HepG2 (cell line): ENCODE data around the gene SMIM13. TPM values are rescaled to one million over a fixed set of nuclear protein-coding genes. Genes with fewer than 3 reads are reported as not detected.

ENCODE experiments used
- ATAC-seq: fragments of 200-7000 bp; cut with Tn5 transposase; 3 replicates; pipeline ENCODE4 v1.9.1; 2020; ENCODE audit warnings: mild to moderate bottlenecking, moderate library complexity
- Bru-seq: library from RNA; stranded (reverse); fragments of 400-500 nt; gene quantifications from one replicate; lab custom pipeline; 2021; lab: Mats Ljungman, UMichigan
- BruChase-seq, 2 experiments: library from RNA; stranded (reverse); fragments of 400-500 nt; gene quantifications; one replicate each; lab custom pipeline; 2021; lab: Mats Ljungman, UMichigan
- BruUV-seq: library from RNA; stranded (reverse); fragments of 400-500 nt; replicated peaks from 2 replicates; lab custom pipeline; 2021; lab: Mats Ljungman, UMichigan
- CTCF ChIA-PET: fragments of 300-600 bp; formaldehyde crosslinking; extraction: SDS; loops from one replicate; lab custom pipeline; 2021; ENCODE audit warnings: low total read pairs, inconsistent platforms, low intra/inter-chr PET ratio; lab: Yijun Ruan, JAX
- POLR2A ChIA-PET: fragments of 350-600 bp; sonication (Branson Sonifier 250); formaldehyde crosslinking; loops from one replicate; lab custom pipeline; 2020; ENCODE audit warnings: antibody characterized with exemption, inconsistent platforms; lab: Yijun Ruan, JAX
- DNase-seq: peaks from one replicate; pipeline ENCODE4 v3.0.0-alpha.2; 2015; ENCODE audit warnings: low spot score
- FAIRE-seq: peaks from 3 replicates; lab custom pipeline; 2011; peaks lifted over from hg19 to GRCh38; lab: Jason Lieb, UNC
- H2AFZ ChIP-seq: one replicate; pipeline ENCODE4 v1.6.1; 2011; ENCODE audit warnings: low read length, inconsistent platforms
- H3K27ac ChIP-seq: fragments of 300-600 bp; 3 replicates; pipeline ENCODE4 v1.8.0; 2011; ENCODE audit warnings: mixed run types, mild to moderate bottlenecking, mixed read lengths, low read length, inconsistent platforms; ENCODE audit not compliant: insufficient read depth; ENCODE audit errors: extremely low read length
- H3K27me3 ChIP-seq, 2 experiments: fragments of 200-600 bp in 1 of 2; 2 replicates in 1 of 2; 3 replicates in 1 of 2; pipeline versions ENCODE4 v1.6.0 to v1.8.0; 2011; ENCODE audit warnings: low read length in 2 of 2, mild to moderate bottlenecking in 2 of 2, moderate library complexity in 2 of 2, inconsistent platforms in 1 of 2; ENCODE audit not compliant: insufficient read depth in 2 of 2, control insufficient read depth in 1 of 2
- H3K36me3 ChIP-seq, 2 experiments: fragments of 200-600 bp in 1 of 2; replicated peaks in 1 of 2; 2 replicates in 1 of 2; 3 replicates in 1 of 2; pipeline versions ENCODE4 v1.5.1 to v1.8.0; 2011; ENCODE audit warnings: low read length in 2 of 2, inconsistent platforms in 1 of 2; ENCODE audit not compliant: insufficient read depth in 2 of 2, control insufficient read depth in 1 of 2
- H3K4me1 ChIP-seq: 2 replicates; pipeline ENCODE4 v1.5.1; 2012; ENCODE audit warnings: low read length, inconsistent platforms; ENCODE audit not compliant: insufficient read depth
- H3K4me2 ChIP-seq: 2 replicates; pipeline ENCODE4 v1.6.0; 2011; ENCODE audit warnings: low read depth, low read length, inconsistent platforms
- H3K4me3 ChIP-seq, 3 experiments: fragments of 200-600 bp in 1 of 3; sonication (generic), shearing (Covaris generic) in 1 of 3; replicated peaks in 1 of 3; 2 replicates each; pipeline ENCODE4 v1.5.1; 2011 to 2016; ENCODE audit warnings: low read length in 3 of 3, inconsistent platforms in 2 of 3, low read depth in 2 of 3, mild to moderate bottlenecking in 2 of 3, control low read depth in 1 of 3, mixed read lengths in 1 of 3; ENCODE audit not compliant: insufficient read depth in 1 of 3
- H3K79me2 ChIP-seq: one replicate; pipeline ENCODE4 v1.6.1; 2011; ENCODE audit warnings: low read length, inconsistent platforms; ENCODE audit not compliant: insufficient read depth
- H3K9ac ChIP-seq: 2 replicates; pipeline ENCODE4 v1.6.0; 2011; ENCODE audit warnings: mild to moderate bottlenecking, low read depth, low read length, inconsistent platforms; ENCODE audit not compliant: insufficient read depth
- H3K9me3 ChIP-seq: 2 replicates; pipeline ENCODE4 v1.5.1; 2012; ENCODE audit warnings: mild to moderate bottlenecking, low read length
- H4K20me1 ChIP-seq: 2 replicates; pipeline ENCODE4 v1.6.0; 2011; ENCODE audit warnings: inconsistent platforms, mild to moderate bottlenecking, low read length, moderate library complexity; ENCODE audit not compliant: insufficient read depth
- DZIP1 ChIP-seq: sonication (generic); formaldehyde crosslinking; IDR thresholded peaks from 2 replicates; pipeline ENCODE4 v1.5.0; 2020; ENCODE audit warnings: mild to moderate bottlenecking, missing genetic modification reagents
- SOX6 ChIP-seq, 2 experiments: fragments of 450-650 bp in 1 of 2; sonication (generic) in 1 of 2; formaldehyde crosslinking in 1 of 2; IDR thresholded peaks; 2 replicates each; pipeline versions ENCODE4 v1.4.0 to v1.6.1; 2017 to 2020; ENCODE audit warnings: antibody characterized with exemption in 1 of 2, mild to moderate bottlenecking in 1 of 2, missing genetic modification reagents in 1 of 2
- THRA ChIP-seq: sonication (generic); formaldehyde crosslinking; IDR thresholded peaks from 2 replicates; pipeline ENCODE4 v1.4.0; 2020; ENCODE audit warnings: missing genetic modification reagents, borderline replicate concordance
- ZNF747 ChIP-seq: sonication (generic); formaldehyde crosslinking; IDR thresholded peaks from 2 replicates; pipeline ENCODE4 v1.8.1; 2023; ENCODE audit warnings: missing genetic modification reagents, mild to moderate bottlenecking, borderline replicate concordance
- ZNF761 ChIP-seq: sonication (generic); formaldehyde crosslinking; conservative IDR thresholded peaks from 2 replicates; pipeline ENCODE4 v1.4.0; 2020; ENCODE audit warnings: mild to moderate bottlenecking, missing genetic modification reagents
- WGBS: methylation state at CpG from one replicate; pipeline ENCODE4 v1.1.6; 2017; ENCODE audit warnings: low lambda C conversion rate; 5-methylcytosine and 5-hydroxymethylcytosine counted together
- in situ Hi-C: cut with HindIII; loops from 2 replicates; pipeline ENCODE4 v1.10.0; 2017; ENCODE audit warnings: low pct_unique_long_range_greater_than_20kb; ENCODE audit not compliant: extremely low pct_ligation_motif_present
- intact Hi-C: fragments of 100-400 bp; cut with micrococcal nuclease; formaldehyde crosslinking; loops from one replicate; pipeline ENCODE4 v1.10.0; 2022; ENCODE audit not compliant: unreplicated experiment
- long read RNA-seq, 2 experiments: library from RNA in 1 of 2; library from polyadenylated mRNA in 1 of 2; stranded (forward) in 1 of 2; unstranded in 1 of 2; transcript quantifications; one replicate each; pipeline ENCODE4 v2.0.0, GENCODE V29; 2019 to 2022
- polyA minus RNA-seq, 3 experiments: library from RNA; depleted of rRNA, polyadenylated mRNA; stranded (reverse); fragments of >200 nt; gene quantifications; 2 replicates each; pipeline ENCODE4 v1.2.3, GENCODE V29; 2011; ENCODE audit warnings: low replicate concordance in 1 of 3
- polyA plus RNA-seq, 8 experiments: library from polyadenylated mRNA; depleted of rRNA in 3 of 8; stranded (reverse) in 7 of 8; unstranded in 1 of 8; fragments of >200 nt; fragmentation: Illumina TruSeq in 4 of 8; extraction: Trizol in 4 of 8; gene quantifications; 2 replicates each; pipeline versions ENCODE4 v1.2.1 to v1.2.3, GENCODE V29; 2011 to 2016; ENCODE audit warnings: low read depth in 4 of 8, missing spikeins in 1 of 8, mixed read lengths in 1 of 8; ENCODE audit not compliant: insufficient read depth in 1 of 8
- total RNA-seq, 5 experiments: library from RNA; depleted of rRNA; stranded (reverse); fragments of >200 nt; fragmentation: Illumina TruSeq; extraction: Trizol; gene quantifications; 2 replicates each; pipeline ENCODE4 v1.2.3, GENCODE V29; 2016; ENCODE audit warnings: low read depth in 1 of 5
- TF ChIP-seq, protein P1 (sequence below): IDR thresholded peaks from 2 replicates; pipeline ENCODE4 v1.4.0; 2020; ENCODE audit warnings: mild to moderate bottlenecking, missing genetic modification reagents

SMIM13 gene
- total RNA-seq (2016; rRNA removed; fragmentation: Illumina TruSeq; extraction: Trizol), result 9.5 and 10.2 TPM in 2 replicates
- 7.2 and 7.8 TPM in 2 replicates for total RNA-seq (2016; cell fraction: cytosol; rRNA removed; fragmentation: Illumina TruSeq; extraction: Trizol; ENCODE audit: low read depth)
- 8.5 and 9.8 TPM in 2 replicates for total RNA-seq (2016; cell fraction: insoluble cytoplasmic fraction; rRNA removed; fragmentation: Illumina TruSeq; extraction: Trizol)
- 10.2 and 12.9 TPM in 2 replicates for total RNA-seq (2016; cell fraction: membrane; rRNA removed; fragmentation: Illumina TruSeq; extraction: Trizol)
- total RNA-seq (2016; cell fraction: nucleus; rRNA removed; fragmentation: Illumina TruSeq; extraction: Trizol), result 12.8 and 14.5 TPM in 2 replicates
- polyA plus RNA-seq (2011; rRNA removed), result 2.5 and 2.7 TPM in 2 replicates
- polyA plus RNA-seq (2011; cell fraction: cytosol; rRNA removed), result 1.2 and 1.9 TPM in 2 replicates
- 1.6 and 2.3 TPM in 2 replicates for polyA plus RNA-seq (2011; cell fraction: nucleus; rRNA removed)
- polyA plus RNA-seq (2012), result 6.0 and 6.5 TPM in 2 replicates
- polyA plus RNA-seq (2016; cell fraction: cytosol; fragmentation: Illumina TruSeq; extraction: Trizol; ENCODE audit: low read depth), result 11.0 and 14.0 TPM in 2 replicates
- polyA plus RNA-seq (2016; cell fraction: insoluble cytoplasmic fraction; fragmentation: Illumina TruSeq; extraction: Trizol; ENCODE audit: low read depth), result 10.4 and 11.8 TPM in 2 replicates
- polyA plus RNA-seq (2016; cell fraction: membrane; fragmentation: Illumina TruSeq; extraction: Trizol; ENCODE audit: low read depth), result 13.1 and 14.3 TPM in 2 replicates
- polyA plus RNA-seq (2016; cell fraction: nucleus; fragmentation: Illumina TruSeq; extraction: Trizol; ENCODE audit: insufficient read depth, low read depth), result 15.6 and 18.1 TPM in 2 replicates
- polyA minus RNA-seq (2011; rRNA and poly(A)+ RNA removed; ENCODE audit: low replicate concordance), result 1.7 and 2.9 TPM in 2 replicates
- 2.0 and 5.2 TPM in 2 replicates for polyA minus RNA-seq (2011; cell fraction: cytosol; rRNA and poly(A)+ RNA removed)
- 10.0 and 11.2 TPM in 2 replicates for polyA minus RNA-seq (2011; cell fraction: nucleus; rRNA and poly(A)+ RNA removed)
- Bru-seq, nascent RNA, result percentile 86 among the genes with signal in this experiment
- percentile 89 among the genes with signal in this experiment for BruChase-seq, experiment 1, labeled RNA remaining after a 6-hour chase
- BruChase-seq, experiment 2, labeled RNA remaining after a 2-hour chase, result percentile 88 among the genes with signal in this experiment
- long read RNA-seq, experiment 1, full-length matches to known transcripts, result 9 of 9 reads
- long read RNA-seq, experiment 1, partial matches to known transcripts, result 0 of 9 reads
- long read RNA-seq, experiment 1, other reads (novel, unspliced or antisense), result 0 of 9 reads
- long read RNA-seq, experiment 2, full-length matches to known transcripts, result 9 of 30 reads
- long read RNA-seq, experiment 2, partial matches to known transcripts, result 0 of 30 reads
- long read RNA-seq, experiment 2, other reads (novel, unspliced or antisense), result 21 of 30 reads

DNA sequence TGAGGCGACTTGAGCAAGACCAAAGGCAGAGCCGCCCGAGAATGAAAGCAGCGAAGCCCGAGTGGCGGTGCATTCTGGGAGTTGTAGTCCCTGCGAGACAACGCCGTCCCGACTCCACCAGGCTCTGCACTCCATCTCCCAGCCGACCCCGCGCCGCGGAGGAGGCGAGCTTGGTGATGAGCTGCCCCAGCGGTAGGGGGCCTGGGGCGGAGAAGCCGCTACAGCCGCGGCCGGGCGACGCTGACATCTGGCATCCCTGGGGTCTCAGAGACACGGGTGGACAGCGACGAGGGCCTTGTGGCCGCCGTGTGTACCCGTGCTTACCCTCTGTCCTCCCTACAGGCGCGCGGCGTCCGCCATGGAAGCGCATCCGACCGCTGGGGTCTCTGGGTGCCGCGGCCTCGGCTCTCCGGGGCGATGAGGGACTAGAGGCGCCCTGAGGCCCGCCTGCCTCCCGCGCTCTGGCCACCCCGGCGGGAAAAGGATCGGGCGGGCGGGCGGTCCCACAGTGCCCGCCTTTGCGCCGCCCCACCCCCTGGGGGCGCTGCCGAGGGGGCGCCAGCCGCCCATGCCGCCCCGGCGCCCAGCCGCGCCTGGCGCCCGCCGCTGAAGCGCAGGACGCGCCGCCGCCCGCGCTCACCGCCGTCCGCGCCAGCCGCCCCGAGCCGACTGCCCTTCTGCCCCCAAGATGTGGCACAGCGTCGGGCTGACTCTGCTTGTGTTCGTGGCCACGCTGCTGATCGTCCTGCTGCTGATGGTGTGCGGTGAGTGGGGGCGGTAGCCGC is at the start of gene SMIM13:
TSS of gene SMIM13 (plus strand) at position 209 of the 785 bp plus-strand sequence. CDS start at position 689, 480 bp downstream.
- peak within 1 kb of the TSS; percentile 93 to 99 (median 97) for H3K4me3 ChIP-seq
- peak within 1 kb of the TSS; percentile 90 for H3K27ac ChIP-seq
- peaks cover 9% of the 10 kb centered on the region; the same call in 1 of the 2 replicates for H4K20me1 ChIP-seq
- BruUV-seq, result no TSS peak
- POLR2A ChIA-PET, result interaction anchor here (0.6 to 1.4 kb wide), 19 partner anchors 11 to 477 kb away, joined by 3 to 13 read pairs (median 3); partner anchors contain the start of genes ERVFRD-1 and TMEM14C
- peak within 1 kb of the TSS; percentile 81 for H2AFZ ChIP-seq
- peak within 1 kb of the TSS; percentile 86 for H3K4me2 ChIP-seq
- in situ Hi-C loops (no loop called here), intact Hi-C loops (loop anchor here (1.0 to 5.0 kb wide), 4 partner anchors 48 to 481 kb away; partner anchors contain the start of gene TMEM170B)
- no peaks in the 10 kb centered on the region for H3K36me3 ChIP-seq
- H3K4me1 ChIP-seq, result peaks cover 44% of the 10 kb centered on the region
- DNase-seq, result peak; percentile 98
- H3K9me3 ChIP-seq, result no peaks in the 10 kb centered on the region
- peaks cover 45% of the 10 kb centered on the region for H3K79me2 ChIP-seq
- peak within 1 kb of the TSS; percentile 85 for H3K9ac ChIP-seq
- H3K27me3 ChIP-seq, result no peaks in the 10 kb centered on the region; a peak in 1 of 5 replicates
- peak; percentile 83 for FAIRE-seq
- peak; percentile 97 for ATAC-seq
- CTCF ChIA-PET, result interaction anchor here (0.9 to 1.2 kb wide), 2 partner anchors 402 to 482 kb away, joined by 4 read pairs; no protein-coding TSS in a partner anchor
- WGBS, result 2% methylated on average over 6 of the region's 90 CpGs
- TF ChIP-seq, protein P1, sequence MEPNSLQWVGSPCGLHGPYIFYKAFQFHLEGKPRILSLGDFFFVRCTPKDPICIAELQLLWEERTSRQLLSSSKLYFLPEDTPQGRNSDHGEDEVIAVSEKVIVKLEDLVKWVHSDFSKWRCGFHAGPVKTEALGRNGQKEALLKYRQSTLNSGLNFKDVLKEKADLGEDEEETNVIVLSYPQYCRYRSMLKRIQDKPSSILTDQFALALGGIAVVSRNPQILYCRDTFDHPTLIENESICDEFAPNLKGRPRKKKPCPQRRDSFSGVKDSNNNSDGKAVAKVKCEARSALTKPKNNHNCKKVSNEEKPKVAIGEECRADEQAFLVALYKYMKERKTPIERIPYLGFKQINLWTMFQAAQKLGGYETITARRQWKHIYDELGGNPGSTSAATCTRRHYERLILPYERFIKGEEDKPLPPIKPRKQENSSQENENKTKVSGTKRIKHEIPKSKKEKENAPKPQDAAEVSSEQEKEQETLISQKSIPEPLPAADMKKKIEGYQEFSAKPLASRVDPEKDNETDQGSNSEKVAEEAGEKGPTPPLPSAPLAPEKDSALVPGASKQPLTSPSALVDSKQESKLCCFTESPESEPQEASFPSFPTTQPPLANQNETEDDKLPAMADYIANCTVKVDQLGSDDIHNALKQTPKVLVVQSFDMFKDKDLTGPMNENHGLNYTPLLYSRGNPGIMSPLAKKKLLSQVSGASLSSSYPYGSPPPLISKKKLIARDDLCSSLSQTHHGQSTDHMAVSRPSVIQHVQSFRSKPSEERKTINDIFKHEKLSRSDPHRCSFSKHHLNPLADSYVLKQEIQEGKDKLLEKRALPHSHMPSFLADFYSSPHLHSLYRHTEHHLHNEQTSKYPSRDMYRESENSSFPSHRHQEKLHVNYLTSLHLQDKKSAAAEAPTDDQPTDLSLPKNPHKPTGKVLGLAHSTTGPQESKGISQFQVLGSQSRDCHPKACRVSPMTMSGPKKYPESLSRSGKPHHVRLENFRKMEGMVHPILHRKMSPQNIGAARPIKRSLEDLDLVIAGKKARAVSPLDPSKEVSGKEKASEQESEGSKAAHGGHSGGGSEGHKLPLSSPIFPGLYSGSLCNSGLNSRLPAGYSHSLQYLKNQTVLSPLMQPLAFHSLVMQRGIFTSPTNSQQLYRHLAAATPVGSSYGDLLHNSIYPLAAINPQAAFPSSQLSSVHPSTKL (CRISPR knock-in tag), result peak; percentile 76
- TF ChIP-seq THRA (peak; percentile 70; the same call in 1 of the 2 replicates), DZIP1 (CRISPR knock-in tag) (no peak), ZNF747 (peak; percentile 74; the same call in 1 of the 2 replicates), ZNF761 (CRISPR knock-in tag) (peak; percentile 68), SOX6 (IDR thresholded peaks at IDR 0.05) (no peak), SOX6 (CRISPR knock-in tag; IDR thresholded peaks at IDR 0.05) (peak; percentile 71)
